ENCODE measurements around the gene KRT8.

KRT8 gene

GRCh38 chr12:52915637-52916036 lies 10.8 kb upstream of the KRT8 start:
- TF ChIP-seq CTCF (IDR thresholded peaks at IDR 0.05): no peak
- Histone ChIP-seq H3K4me2 (ENCODE audit: low read length) (no peak overlapping the region), H3K36me3 (ENCODE audit: control insufficient read depth, insufficient read depth, low read length) (no peaks in the 10 kb centered on the region), H3K9me3 (ENCODE audit: control insufficient read depth, low read length) (no peaks in the 10 kb centered on the region), H3K27ac (no peak overlapping the region), H3K9ac (no peak overlapping the region), H2AFZ (no peak overlapping the region), H3K27me3 (ENCODE audit: control insufficient read depth, insufficient read depth, low read length) (no peaks in the 10 kb centered on the region), H3K4me1 (no peaks in the 10 kb centered on the region), H3K79me2 (no peaks in the 10 kb centered on the region), H3K4me3 (ENCODE audit: low read depth, low read length) (no peak overlapping the region)

DNA sequence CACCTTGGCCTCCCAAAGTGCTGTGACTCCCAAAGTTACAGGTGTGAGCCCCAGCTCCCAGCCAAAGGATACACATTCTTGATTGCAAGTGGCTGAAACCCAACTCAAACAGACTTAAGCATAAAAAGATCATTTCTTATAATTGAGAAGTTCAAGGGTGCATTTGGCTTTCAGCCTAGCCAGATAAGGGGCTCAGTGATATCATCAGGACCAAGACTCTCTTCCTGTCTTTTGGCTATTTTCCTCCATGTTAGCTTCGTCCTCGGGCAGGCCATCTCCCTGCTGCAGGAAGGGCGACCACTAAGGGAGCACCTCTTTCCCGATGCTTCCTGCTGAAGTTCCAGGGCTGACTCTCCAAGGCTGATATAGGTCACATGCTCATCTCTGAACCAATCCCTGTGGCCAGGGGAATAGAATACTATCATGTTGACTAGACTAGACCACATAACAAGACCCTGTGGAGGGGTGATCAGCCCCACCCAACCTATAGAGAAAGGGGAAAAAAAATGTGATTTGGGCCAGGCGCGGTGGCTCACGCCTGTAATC lies 9.8 kb upstream of the KRT8 start:
- peaks cover 3% of the 10 kb centered on the region for H3K4me1 ChIP-seq
- no peak overlapping the region for H3K27ac ChIP-seq
- no peak overlapping the region for H3K4me2 ChIP-seq (ENCODE audit: low read length)
- H3K4me3 ChIP-seq (ENCODE audit: low read depth, low read length): no peak overlapping the region
- no peaks in the 10 kb centered on the region for H3K36me3 ChIP-seq (ENCODE audit: control insufficient read depth, insufficient read depth, low read length)
- no peak for TF ChIP-seq CTCF (IDR thresholded peaks at IDR 0.05)
- no peak overlapping the region for H2AFZ ChIP-seq
- H3K9me3 ChIP-seq (ENCODE audit: control insufficient read depth, low read length): no peaks in the 10 kb centered on the region
- no peak overlapping the region for H3K9ac ChIP-seq
- H3K27me3 ChIP-seq (ENCODE audit: control insufficient read depth, insufficient read depth, low read length): no peaks in the 10 kb centered on the region
- H3K79me2 ChIP-seq: no peaks in the 10 kb centered on the region

DNA sequence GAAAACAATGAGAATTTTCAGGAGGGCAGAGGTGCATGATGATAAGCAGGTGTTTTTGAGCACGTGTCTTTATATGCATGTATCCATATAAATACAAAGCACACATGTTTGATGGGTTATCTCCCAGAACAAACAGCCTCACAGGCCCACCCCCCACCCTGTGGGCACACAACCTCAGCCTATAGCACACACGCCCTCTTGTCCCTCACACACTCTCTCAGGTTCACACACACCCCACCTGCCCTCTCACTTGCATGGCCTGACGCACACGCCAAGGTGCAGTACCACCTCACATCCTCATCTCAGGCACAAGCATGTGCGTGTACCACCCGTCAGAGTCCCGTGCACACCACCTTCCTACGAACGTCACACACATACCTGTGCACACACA lies 8.6 kb upstream of the KRT8 start:
- Histone ChIP-seq H3K4me3 (ENCODE audit: low read depth, low read length) (no peak overlapping the region), H3K79me2 (no peaks in the 10 kb centered on the region), H3K4me2 (ENCODE audit: low read length) (no peak overlapping the region), H2AFZ (no peak overlapping the region), H3K9ac (no peak overlapping the region), H3K27me3 (ENCODE audit: control insufficient read depth, insufficient read depth, low read length) (no peaks in the 10 kb centered on the region), H3K36me3 (ENCODE audit: control insufficient read depth, insufficient read depth, low read length) (no peaks in the 10 kb centered on the region), H3K4me1 (peaks cover 4% of the 10 kb centered on the region), H3K27ac (no peak overlapping the region), H3K9me3 (ENCODE audit: control insufficient read depth, low read length) (no peaks in the 10 kb centered on the region)
- TF ChIP-seq CTCF (IDR thresholded peaks at IDR 0.05): no peak

GRCh38 chr12:52912711-52913430 lies 8.0 kb upstream of the KRT8 start:
- no peak overlapping the region for H3K4me2 ChIP-seq (ENCODE audit: low read length)
- H3K4me1 ChIP-seq: peaks cover 9% of the 10 kb centered on the region
- no peaks in the 10 kb centered on the region for H3K9me3 ChIP-seq (ENCODE audit: control insufficient read depth, low read length)
- H3K27ac ChIP-seq: no peak overlapping the region
- no peak overlapping the region for H3K9ac ChIP-seq
- TF ChIP-seq CTCF (IDR thresholded peaks at IDR 0.05): no peak
- no peak overlapping the region for H3K4me3 ChIP-seq (ENCODE audit: low read depth, low read length)
- no peaks in the 10 kb centered on the region for H3K36me3 ChIP-seq (ENCODE audit: control insufficient read depth, insufficient read depth, low read length)
- no peak overlapping the region for H2AFZ ChIP-seq
- H3K79me2 ChIP-seq: no peaks in the 10 kb centered on the region
- no peaks in the 10 kb centered on the region for H3K27me3 ChIP-seq (ENCODE audit: control insufficient read depth, insufficient read depth, low read length)

Data from parathyroid adenoma (tissue), 2 donors.